Measurements from ENCODE around the gene GRID2. TPM values are rescaled to one million over a fixed set of nuclear protein-coding genes. Genes with fewer than 3 reads are reported as not detected.

Gene GRID2
- total and polyA plus RNA-seq, 2 donors (not counting 1 experiment from before 2014, with no cell fraction given), result under 0.01 to 0.02 TPM

DNA sequence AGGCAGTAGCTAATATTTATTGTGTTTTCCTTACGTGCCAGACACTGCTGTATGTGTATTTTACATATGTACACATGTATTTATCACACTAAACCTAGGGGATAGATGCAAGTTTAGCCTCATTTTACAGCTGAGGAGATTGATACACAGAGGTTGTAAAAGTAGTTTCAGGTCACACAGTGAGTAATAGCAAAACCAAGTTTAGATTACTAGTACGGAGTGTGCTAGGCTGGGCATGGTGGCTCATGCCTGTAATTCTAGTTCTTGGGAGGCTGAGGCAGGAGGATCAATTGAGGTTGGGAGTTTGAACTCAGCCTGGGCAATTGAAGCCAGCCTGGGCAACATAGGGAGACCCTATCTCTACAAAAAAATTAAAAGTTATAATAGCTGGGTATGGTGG is 823.7 kb downstream of the GRID2 start:
- H3K9me3 ChIP-seq (ENCODE audit: control insufficient read depth, insufficient read depth, low read depth, low read length), result no peaks in the 10 kb centered on the region
- TF ChIP-seq CTCF (conservative IDR thresholded peaks at IDR 0.05 in 1 of 2, IDR thresholded peaks at IDR 0.05 in 1 of 2; ENCODE audit: low read depth in 1 of 2, low read length in 2 of 2), result no peak
- TF ChIP-seq EZH2 (IDR thresholded peaks at IDR 0.05; ENCODE audit: low read length, missing control alignments), result no peak
- H3K4me3 ChIP-seq (replicated peaks in 1 of 4; ENCODE audit: control extremely low read depth in 1 of 4, insufficient read depth in 1 of 4, low read depth in 3 of 4, low read length in 4 of 4), result no peak overlapping the region

GRCh38 chr4:93132631-93133030 is 828.9 kb downstream of the GRID2 start:
- no peaks in the 10 kb centered on the region for H3K79me2 ChIP-seq (ENCODE audit: control insufficient read depth, insufficient read depth, low read length)
- no peak for DNase-seq (ENCODE audit: low read depth in 2 of 2)
- no peaks in the 10 kb centered on the region for H3K27me3 ChIP-seq (ENCODE audit: control insufficient read depth, insufficient read depth, low read length)
- no peak overlapping the region for H3K9ac ChIP-seq (ENCODE audit: insufficient read depth, low read length)
- H3K27ac ChIP-seq (ENCODE audit: insufficient read depth, low read length), result no peak overlapping the region
- no peak overlapping the region for H2AFZ ChIP-seq (ENCODE audit: low read length)
- no peaks in the 10 kb centered on the region for H3K36me3 ChIP-seq (ENCODE audit: control insufficient read depth, insufficient read depth, low read length)
- TF ChIP-seq EZH2 (IDR thresholded peaks at IDR 0.05; ENCODE audit: low read length, missing control alignments) (no peak), CTCF (conservative IDR thresholded peaks at IDR 0.05 in 1 of 2, IDR thresholded peaks at IDR 0.05 in 1 of 2; ENCODE audit: low read depth in 1 of 2, low read length in 2 of 2) (no peak)
- H3K9me3 ChIP-seq (ENCODE audit: control insufficient read depth, insufficient read depth, low read depth, low read length), result no peaks in the 10 kb centered on the region
- H3K4me1 ChIP-seq (ENCODE audit: control insufficient read depth, extremely low read depth, insufficient read depth, low read length), result no peaks in the 10 kb centered on the region
- peaks cover 2% of the 10 kb centered on the region for H4K20me1 ChIP-seq (ENCODE audit: control insufficient read depth, extremely low read depth, insufficient read depth, low read length)
- no peak overlapping the region for H3K4me2 ChIP-seq (ENCODE audit: extremely low read depth, insufficient read depth, low read length)
- H3K4me3 ChIP-seq (replicated peaks in 1 of 4; ENCODE audit: control extremely low read depth in 1 of 4, insufficient read depth in 1 of 4, low read depth in 3 of 4, low read length in 4 of 4), result no peak overlapping the region

More for the DNA sequence above, 823.7 kb downstream of the GRID2 start:
- Histone ChIP-seq H3K79me2 (ENCODE audit: control insufficient read depth, insufficient read depth, low read length) (no peaks in the 10 kb centered on the region), H3K9ac (ENCODE audit: insufficient read depth, low read length) (no peak overlapping the region), H4K20me1 (ENCODE audit: control insufficient read depth, extremely low read depth, insufficient read depth, low read length) (no peaks in the 10 kb centered on the region), H3K4me2 (ENCODE audit: extremely low read depth, insufficient read depth, low read length) (no peak overlapping the region), H3K27me3 (ENCODE audit: control insufficient read depth, insufficient read depth, low read length) (no peaks in the 10 kb centered on the region), H3K36me3 (ENCODE audit: control insufficient read depth, insufficient read depth, low read length) (no peaks in the 10 kb centered on the region), H2AFZ (ENCODE audit: low read length) (no peak overlapping the region), H3K27ac (ENCODE audit: insufficient read depth, low read length) (no peak overlapping the region), H3K4me1 (ENCODE audit: control insufficient read depth, extremely low read depth, insufficient read depth, low read length) (no peaks in the 10 kb centered on the region)
- DNase-seq (ENCODE audit: low read depth in 2 of 2), result no peak

- Histone ChIP-seq H3K4me2 (ENCODE audit: extremely low read depth, insufficient read depth, low read length) (no peak overlapping the region), H3K27me3 (ENCODE audit: control insufficient read depth, insufficient read depth, low read length) (no peaks in the 10 kb centered on the region), H3K36me3 (ENCODE audit: control insufficient read depth, insufficient read depth, low read length) (no peaks in the 10 kb centered on the region), H2AFZ (ENCODE audit: low read length) (no peak overlapping the region), H3K9ac (ENCODE audit: insufficient read depth, low read length) (no peak overlapping the region), H3K4me3 (replicated peaks in 1 of 4; ENCODE audit: control extremely low read depth in 1 of 4, insufficient read depth in 1 of 4, low read depth in 3 of 4, low read length in 4 of 4) (no peak overlapping the region), H3K27ac (ENCODE audit: insufficient read depth, low read length) (no peak overlapping the region), H3K79me2 (ENCODE audit: control insufficient read depth, insufficient read depth, low read length) (no peaks in the 10 kb centered on the region), H3K9me3 (ENCODE audit: control insufficient read depth, insufficient read depth, low read depth, low read length) (no peaks in the 10 kb centered on the region), H4K20me1 (ENCODE audit: control insufficient read depth, extremely low read depth, insufficient read depth, low read length) (peaks cover 2% of the 10 kb centered on the region), H3K4me1 (ENCODE audit: control insufficient read depth, extremely low read depth, insufficient read depth, low read length) (no peaks in the 10 kb centered on the region)
- DNase-seq (ENCODE audit: low read depth in 2 of 2), result no peak
- TF ChIP-seq CTCF (conservative IDR thresholded peaks at IDR 0.05 in 1 of 2, IDR thresholded peaks at IDR 0.05 in 1 of 2; ENCODE audit: low read depth in 1 of 2, low read length in 2 of 2) (no peak), EZH2 (IDR thresholded peaks at IDR 0.05; ENCODE audit: low read length, missing control alignments) (no peak)
These were observed 835.4 kb downstream of the GRID2 start for GRCh38 chr4:93139118-93139517.

Data from fibroblast of lung (primary cell).